Mesenchymal stem cell (in vitro differentiated cells and primary cell): ENCODE results near the gene SHCBP1.

Experiments used
- DNase-seq: peaks from one replicate; pipeline ENCODE4 v3.0.0-alpha.2; 2013
- H2AFZ ChIP-seq: one replicate; pipeline ENCODE4 v1.6.1; 2013; ENCODE audit warnings: low read depth, mild to moderate bottlenecking, control low read depth, inconsistent platforms, low read length, moderate library complexity
- H2AK5ac ChIP-seq: 2 replicates; pipeline ENCODE4 v1.6.1; 2013; ENCODE audit warnings: low read length, moderate library complexity, mild to moderate bottlenecking, inconsistent platforms; ENCODE audit not compliant: severe bottlenecking
- H2BK120ac ChIP-seq: one replicate; pipeline ENCODE4 v1.6.1; 2013; ENCODE audit warnings: low read depth, mild to moderate bottlenecking, inconsistent platforms, low read length, moderate library complexity
- H2BK12ac ChIP-seq, 2 experiments: one replicate each; pipeline ENCODE4 v1.6.1; 2013; ENCODE audit warnings: inconsistent platforms in 2 of 2, low read length in 2 of 2, mild to moderate bottlenecking in 2 of 2, moderate library complexity in 2 of 2, control low read depth in 1 of 2
- H2BK15ac ChIP-seq: one replicate; pipeline ENCODE4 v1.6.1; 2013; ENCODE audit warnings: mild to moderate bottlenecking, low read depth, inconsistent platforms; ENCODE audit not compliant: poor library complexity, severe bottlenecking
- H2BK5ac ChIP-seq: 2 replicates; pipeline ENCODE4 v1.6.1; 2013; ENCODE audit warnings: low read depth, mild to moderate bottlenecking, low read length, control low read depth, inconsistent platforms; ENCODE audit not compliant: poor library complexity, severe bottlenecking
- H3K14ac ChIP-seq, 2 experiments: one replicate each; pipeline ENCODE4 v1.6.1; 2013; ENCODE audit warnings: inconsistent platforms in 2 of 2, low read length in 2 of 2, control low read depth in 1 of 2, mild to moderate bottlenecking in 1 of 2, moderate library complexity in 1 of 2
- H3K18ac ChIP-seq, 2 experiments: one replicate each; pipeline ENCODE4 v1.6.1; 2013; ENCODE audit warnings: inconsistent platforms in 2 of 2, low read length in 2 of 2, control low read depth in 1 of 2, low read depth in 1 of 2, mild to moderate bottlenecking in 1 of 2
- H3K23ac ChIP-seq, 2 experiments: one replicate each; pipeline ENCODE4 v1.6.1; 2013; ENCODE audit warnings: inconsistent platforms in 2 of 2, low read length in 2 of 2, mild to moderate bottlenecking in 2 of 2, moderate library complexity in 2 of 2, control low read depth in 1 of 2
- H3K27ac ChIP-seq: 2 replicates; pipeline ENCODE4 v1.5.1; 2013; ENCODE audit warnings: mild to moderate bottlenecking, moderate library complexity, low read length, control low read depth, inconsistent platforms; ENCODE audit not compliant: poor library complexity, severe bottlenecking
- H3K27me3 ChIP-seq, 2 experiments: 2 replicates each; pipeline versions ENCODE4 v1.6.1 to v1.7.0; 2013; ENCODE audit warnings: low read length in 2 of 2, mild to moderate bottlenecking in 2 of 2, moderate library complexity in 2 of 2, control low read depth in 1 of 2, inconsistent platforms in 1 of 2; ENCODE audit not compliant: control insufficient read depth in 1 of 2, insufficient read depth in 1 of 2
- H3K36me3 ChIP-seq, 2 experiments: 2 replicates each; pipeline versions ENCODE4 v1.6.1 to v1.7.0; 2013; ENCODE audit warnings: low read length in 2 of 2, control low read depth in 1 of 2, inconsistent platforms in 1 of 2, low read depth in 1 of 2, mild to moderate bottlenecking in 1 of 2; ENCODE audit not compliant: insufficient read depth in 2 of 2, control insufficient read depth in 1 of 2
- H3K4ac ChIP-seq, 2 experiments: one replicate each; pipeline ENCODE4 v1.6.1; 2013; ENCODE audit warnings: inconsistent platforms in 2 of 2, low read length in 2 of 2, mild to moderate bottlenecking in 2 of 2, moderate library complexity in 2 of 2, control low read depth in 1 of 2, low read depth in 1 of 2
- H3K4me1 ChIP-seq: 2 replicates; pipeline ENCODE4 v1.6.1; 2013; ENCODE audit warnings: low read depth, low read length, control low read depth; ENCODE audit not compliant: control insufficient read depth, insufficient read depth
- H3K4me2 ChIP-seq: 2 replicates; pipeline ENCODE4 v1.6.1; 2013; ENCODE audit warnings: low read length, mild to moderate bottlenecking, inconsistent platforms; ENCODE audit not compliant: poor library complexity, severe bottlenecking
- H3K4me3 ChIP-seq, 2 experiments: 2 replicates each; pipeline versions ENCODE4 v1.5.1 to v1.7.0; 2013; ENCODE audit warnings: low read length in 2 of 2, mild to moderate bottlenecking in 2 of 2, control low read depth in 1 of 2, low read depth in 1 of 2; ENCODE audit not compliant: insufficient read depth in 1 of 2
- H3K79me1 ChIP-seq: replicated peaks from 2 replicates; pipeline ENCODE4 v1.6.1; 2013; ENCODE audit warnings: mild to moderate bottlenecking, control low read depth, low read length, inconsistent platforms; ENCODE audit not compliant: poor library complexity, severe bottlenecking
- H3K9ac ChIP-seq: 2 replicates; pipeline ENCODE4 v1.7.0; 2013; ENCODE audit warnings: mild to moderate bottlenecking, low read length, moderate library complexity
- H3K9me3 ChIP-seq: 2 replicates; pipeline ENCODE4 v1.7.0; 2013; ENCODE audit warnings: mild to moderate bottlenecking, low read length; ENCODE audit not compliant: control insufficient read depth
- H4K8ac ChIP-seq: one replicate; pipeline ENCODE4 v1.6.1; 2013; ENCODE audit warnings: inconsistent platforms, mild to moderate bottlenecking, low read length, moderate library complexity
- H4K91ac ChIP-seq: one replicate; pipeline ENCODE4 v1.6.1; 2013; ENCODE audit warnings: mild to moderate bottlenecking, low read length, inconsistent platforms
- WGBS: methylation state at CpG from one replicate; pipeline ENCODE4 v1.1.7; 2013; ENCODE audit warnings: mixed read lengths; 5-methylcytosine and 5-hydroxymethylcytosine counted together

SHCBP1 gene

GRCh38 chr16:46582313-46582712 lies 38.9 kb downstream of the SHCBP1 start:
- no peak overlapping the region for H2AFZ ChIP-seq
- H3K18ac ChIP-seq = no peak overlapping the region
- H3K4me2 ChIP-seq = no peak overlapping the region
- H2BK15ac ChIP-seq = no peak overlapping the region
- H3K4me1 ChIP-seq = no peaks in the 10 kb centered on the region
- no peak overlapping the region for H2BK120ac ChIP-seq
- no peak overlapping the region for H3K4ac ChIP-seq
- H3K9me3 ChIP-seq = peaks cover 16% of the 10 kb centered on the region
- no peak overlapping the region for H2AK5ac ChIP-seq
- no peak overlapping the region for H4K8ac ChIP-seq
- DNase-seq = no peak
- no peaks in the 10 kb centered on the region for H3K27me3 ChIP-seq
- H3K9ac ChIP-seq = no peak overlapping the region
- peaks cover 10% of the 10 kb centered on the region for H3K79me1 ChIP-seq
- no peak overlapping the region for H3K14ac ChIP-seq
- no peak overlapping the region for H4K91ac ChIP-seq
- no peak overlapping the region for H2BK12ac ChIP-seq
- peaks cover 0 to 15% of the 10 kb centered on the region in 2 experiments for H3K36me3 ChIP-seq
- 100% methylated on average over 1 of the region's 1 CpG for WGBS
- H3K23ac ChIP-seq = no peak overlapping the region
- no peak overlapping the region for H2BK5ac ChIP-seq
- no peak overlapping the region for H3K4me3 ChIP-seq
- no peak overlapping the region for H3K27ac ChIP-seq

GRCh38 chr16:46577988-46578579 lies 43.1 kb downstream of the SHCBP1 start:
- H3K27me3 ChIP-seq = no peaks in the 10 kb centered on the region
- H4K8ac ChIP-seq = no peak overlapping the region
- H2AK5ac ChIP-seq = no peak overlapping the region
- no peak overlapping the region for H2BK120ac ChIP-seq
- no peak overlapping the region for H3K18ac ChIP-seq
- no peak overlapping the region for H2BK5ac ChIP-seq
- 97% methylated on average over 3 of the region's 3 CpGs for WGBS
- no peak overlapping the region for H3K9ac ChIP-seq
- H3K14ac ChIP-seq = no peak overlapping the region
- peaks cover 10% of the 10 kb centered on the region for H3K4me1 ChIP-seq
- H4K91ac ChIP-seq = no peak overlapping the region
- no peak overlapping the region for H3K4ac ChIP-seq
- DNase-seq = no peak
- peaks cover 2% of the 10 kb centered on the region for H3K79me1 ChIP-seq
- no peak overlapping the region for H3K4me3 ChIP-seq
- no peak overlapping the region for H2BK15ac ChIP-seq
- no peaks in the 10 kb centered on the region for H3K9me3 ChIP-seq
- H3K23ac ChIP-seq = no peak overlapping the region
- no peak overlapping the region for H2BK12ac ChIP-seq
- no peak overlapping the region for H2AFZ ChIP-seq
- no peak overlapping the region for H3K27ac ChIP-seq
- no peak overlapping the region for H3K4me2 ChIP-seq
- peaks cover 0 to 12% of the 10 kb centered on the region in 2 experiments for H3K36me3 ChIP-seq

GRCh38 chr16:46573834-46574159 lies 47.4 kb downstream of the SHCBP1 start:
- H3K4me3 ChIP-seq = no peak overlapping the region
- H2BK5ac ChIP-seq = no peak overlapping the region
- H2BK12ac ChIP-seq = peak overlapping the region in 1 of 2 experiments; percentile 86
- peaks cover 11% of the 10 kb centered on the region for H3K4me1 ChIP-seq
- no peaks in the 10 kb centered on the region for H3K27me3 ChIP-seq
- DNase-seq = no peak
- no peak overlapping the region for H3K9ac ChIP-seq
- peak overlapping the region; percentile 2 to 76 for H3K18ac ChIP-seq
- H2BK120ac ChIP-seq = peak overlapping the region; percentile 68
- WGBS = 62% methylated on average over 13 of the region's 13 CpGs
- no peaks in the 10 kb centered on the region for H3K36me3 ChIP-seq
- no peak overlapping the region for H3K14ac ChIP-seq
- H4K91ac ChIP-seq = peak overlapping the region; percentile 12
- peak overlapping the region; percentile 49 for H4K8ac ChIP-seq
- no peak overlapping the region for H2AK5ac ChIP-seq
- no peaks in the 10 kb centered on the region for H3K9me3 ChIP-seq
- peak overlapping the region in 1 of 2 experiments; percentile 66 for H3K4ac ChIP-seq
- peak overlapping the region; percentile 6 for H2AFZ ChIP-seq
- H3K79me1 ChIP-seq = no peaks in the 10 kb centered on the region
- H2BK15ac ChIP-seq = no peak overlapping the region
- H3K27ac ChIP-seq = peak overlapping the region; percentile 1
- peak overlapping the region; percentile 78 for H3K4me2 ChIP-seq
- H3K23ac ChIP-seq = no peak overlapping the region

DNA sequence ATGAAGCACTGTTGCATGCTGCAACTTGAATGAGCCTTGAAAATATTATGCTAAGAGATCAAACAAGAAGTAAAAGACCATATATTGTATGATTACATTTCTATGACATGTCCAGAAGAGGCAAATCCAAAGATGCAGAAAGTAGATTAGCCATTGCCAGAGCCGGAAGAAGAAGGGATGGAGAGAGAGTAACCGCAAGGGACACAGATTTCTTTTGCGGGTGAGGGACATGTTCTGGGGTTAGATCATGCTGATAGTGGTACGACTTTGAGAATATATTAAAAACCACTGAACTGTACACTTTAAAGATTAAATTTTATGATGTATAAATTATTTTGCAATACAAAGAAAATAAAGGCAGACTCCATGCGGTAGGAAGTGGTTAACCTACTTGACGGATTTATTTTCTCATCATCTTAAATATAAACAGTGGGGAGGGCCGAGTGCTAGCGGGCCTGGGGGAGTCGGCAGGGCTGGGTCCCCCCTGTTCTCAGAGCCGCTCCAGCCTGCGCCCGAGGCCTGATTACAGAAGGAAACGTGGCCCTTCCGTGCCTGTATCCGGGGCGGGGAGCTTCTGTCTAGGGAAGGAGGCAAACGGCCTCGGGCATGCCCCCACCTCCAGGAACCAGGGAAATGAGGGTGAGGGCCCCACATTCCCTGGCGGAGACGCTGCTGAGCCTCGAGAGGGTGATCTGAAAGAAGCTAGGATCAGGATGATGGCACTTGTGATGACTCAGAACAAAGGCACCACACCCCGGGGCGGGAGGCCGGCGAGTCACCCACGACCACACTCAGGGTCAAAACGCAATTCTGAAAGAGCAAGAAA lies 48.0 kb downstream of the SHCBP1 start:
- 20% methylated on average over 22 of the region's 27 CpGs for WGBS
- peak overlapping the region; percentile 68 for H2BK120ac ChIP-seq
- H3K9me3 ChIP-seq = no peaks in the 10 kb centered on the region
- peak overlapping the region; percentile 6 to 80 for H2BK12ac ChIP-seq
- no peaks in the 10 kb centered on the region for H3K27me3 ChIP-seq
- H2AFZ ChIP-seq = peak overlapping the region; percentile 6
- peak overlapping the region; percentile 78 for H3K4me2 ChIP-seq
- peak overlapping the region; percentile 12 for H4K91ac ChIP-seq
- H3K27ac ChIP-seq = peak overlapping the region; percentile 15
- H3K36me3 ChIP-seq = no peaks in the 10 kb centered on the region
- no peak overlapping the region for H3K23ac ChIP-seq
- H4K8ac ChIP-seq = peak overlapping the region; percentile 49
- DNase-seq = peak; percentile 75
- no peak overlapping the region for H3K14ac ChIP-seq
- no peaks in the 10 kb centered on the region for H3K79me1 ChIP-seq
- H3K4me3 ChIP-seq = peak overlapping the region in 1 of 2 experiments; percentile 44
- no peak overlapping the region for H2AK5ac ChIP-seq
- H3K9ac ChIP-seq = no peak overlapping the region
- peak overlapping the region in 1 of 2 experiments; percentile 85 for H3K4ac ChIP-seq
- peaks cover 11% of the 10 kb centered on the region for H3K4me1 ChIP-seq
- no peak overlapping the region for H2BK15ac ChIP-seq
- H3K18ac ChIP-seq = peak overlapping the region; percentile 87 to 93
- no peak overlapping the region for H2BK5ac ChIP-seq
